Right lobe of liver (tissue), 6 donors: ENCODE data around the gene ARMH2. TPM values are rescaled to one million over a fixed set of nuclear protein-coding genes. Genes with fewer than 3 reads are reported as not detected.
A peak's percentile ranks its signal among the peaks of the same experiment; 100 is the strongest.

Experiments
- ATAC-seq, 4 donors: fragments of 200-7000 bp; cut with Tn5 transposase; one replicate each; pipeline ENCODE4 v1.9.1; 2020; ENCODE audit warnings: mild to moderate bottlenecking in 4 of 4, moderate library complexity in 4 of 4
- DNase-seq, 3 donors: peaks; one replicate each; pipeline ENCODE4 v3.0.0-alpha.2; 2020
- H3K27ac ChIP-seq, 3 donors: fragments of 200-600 bp; one replicate each; pipeline ENCODE4 v1.8.0; 2022
- H3K27me3 ChIP-seq, 2 donors: fragments of 200-600 bp; one replicate each; pipeline ENCODE4 v1.8.0; 2022
- H3K36me3 ChIP-seq, 4 donors: fragments of 200-600 bp; sonication (generic) in 1 of 4; one replicate each; pipeline versions ENCODE4 v1.5.1 to v1.8.0; 2017 to 2022; ENCODE audit warnings: control low read depth in 1 of 4
- H3K4me1 ChIP-seq, 4 donors: fragments of 200-600 bp; sonication (generic) in 1 of 4; one replicate each; pipeline versions ENCODE4 v1.5.1 to v1.8.0; 2017 to 2022; ENCODE audit warnings: control low read depth in 1 of 4
- H3K4me3 ChIP-seq, 3 donors: fragments of 200-600 bp; one replicate each; pipeline ENCODE4 v1.8.0; 2022
- H3K9me3 ChIP-seq, 4 donors: fragments of 200-600 bp; sonication (generic) in 1 of 4; one replicate each; pipeline versions ENCODE4 v1.5.1 to v1.8.0; 2017 to 2022; ENCODE audit warnings: control low read depth in 1 of 4
- CTCF ChIP-seq, 4 donors: fragments of 200-600 bp in 3 of 4; fragments of 450-650 bp in 1 of 4; IDR thresholded peaks; one replicate each; pipeline versions ENCODE4 v1.5.1 to v1.8.0; 2016 to 2022; ENCODE audit warnings: antibody characterized with exemption in 4 of 4, mild to moderate bottlenecking in 2 of 4
- POLR2A ChIP-seq: fragments of 450-650 bp; IDR thresholded peaks from one replicate; pipeline ENCODE4 v1.6.1; 2017; ENCODE audit warnings: antibody characterized with exemption, mild to moderate bottlenecking
- WGBS: methylation state at CpG from one replicate; pipeline ENCODE4 v1.1.6; 2018; ENCODE audit warnings: low coverage, low lambda C conversion rate; ENCODE audit not compliant: insufficient coverage; ENCODE audit errors: missing lambda C conversion rate; 5-methylcytosine and 5-hydroxymethylcytosine counted together
- intact Hi-C, 2 donors: fragments of 100-400 bp; cut with DNase I; formaldehyde crosslinking; loops; one replicate each; pipeline versions ENCODE4 v1.11.2 to v1.14.1; 2022
- total RNA-seq, 6 experiments: library from RNA; depleted of rRNA in 2 of 6; stranded (reverse); fragments of >200 nt in 2 of 6; fragmentation: NEBNext Ultra II Directional in 3 of 6; extraction: Animal tissue kit (Norgen Biotek cat#: 25700) in 3 of 6; gene quantifications; one replicate each; pipeline versions ENCODE4 v1.1.0 to v1.2.4, GENCODE V29; 2016 to 2023
- donor health status: DM: no; HTN: yes; CAD: no.
- donor health status: DM: no; HTN: no; CAD: no.
- donor health status: DM: no; HTN: no; CAD: no.
- donor health status: DM: no; HTN: yes; CAD: no.
- donor health status: DM: no; HTN: yes; CAD: no.

Gene ARMH2
- total RNA-seq, 6 experiments from 2014 or later: not detected

GRCh38 chr6:24829657-24830056 is 30.9 kb upstream of the ARMH2 start:
- Histone ChIP-seq H3K4me3 (no peak overlapping the region), H3K4me1 (no peaks in the 10 kb centered on the region), H3K27me3 (no peaks in the 10 kb centered on the region), H3K36me3 (peaks cover 0 to 5% (median 0%) of the 10 kb centered on the region in 4 donors), H3K27ac (no peak overlapping the region), H3K9me3 (no peaks in the 10 kb centered on the region)
- 72% methylated on average over 3 of the region's 3 CpGs for WGBS
- intact Hi-C loops: no loop called here
- ATAC-seq (no peak), DNase-seq (no peak)
- TF ChIP-seq POLR2A (no peak), CTCF (IDR thresholded peaks at IDR 0.05) (no peak)

- DNase-seq: no peak
- H3K9me3 ChIP-seq: no peaks in the 10 kb centered on the region
- 76% methylated on average over 7 of the region's 8 CpGs for WGBS
- H3K27ac ChIP-seq: no peak overlapping the region
- no peaks in the 10 kb centered on the region for H3K4me1 ChIP-seq
- no peak for TF ChIP-seq CTCF (IDR thresholded peaks at IDR 0.05)
- TF ChIP-seq POLR2A: no peak
- intact Hi-C loops: no loop called here
- ATAC-seq: no peak
- H3K27me3 ChIP-seq: no peaks in the 10 kb centered on the region
- H3K4me3 ChIP-seq: no peak overlapping the region
- H3K36me3 ChIP-seq: peaks cover 0 to 8% (median under 1%) of the 10 kb centered on the region in 4 donors
Observed at GRCh38 chr6:24827970-24828369, 29.3 kb upstream of the ARMH2 start.

GRCh38 chr6:24827162-24827561 is 28.4 kb upstream of the ARMH2 start:
- Histone ChIP-seq H3K4me3 (no peak overlapping the region), H3K4me1 (no peaks in the 10 kb centered on the region), H3K36me3 (peaks cover 0 to 8% (median under 1%) of the 10 kb centered on the region in 4 donors), H3K9me3 (no peaks in the 10 kb centered on the region), H3K27me3 (no peaks in the 10 kb centered on the region), H3K27ac (no peak overlapping the region)
- ATAC-seq (peak in 1 of 4 donors; percentile 46), DNase-seq (no peak)
- no peak for TF ChIP-seq POLR2A
- TF ChIP-seq CTCF (IDR thresholded peaks at IDR 0.05): no peak
- intact Hi-C loops: no loop called here
- 76% methylated on average over 3 of the region's 3 CpGs for WGBS

DNA sequence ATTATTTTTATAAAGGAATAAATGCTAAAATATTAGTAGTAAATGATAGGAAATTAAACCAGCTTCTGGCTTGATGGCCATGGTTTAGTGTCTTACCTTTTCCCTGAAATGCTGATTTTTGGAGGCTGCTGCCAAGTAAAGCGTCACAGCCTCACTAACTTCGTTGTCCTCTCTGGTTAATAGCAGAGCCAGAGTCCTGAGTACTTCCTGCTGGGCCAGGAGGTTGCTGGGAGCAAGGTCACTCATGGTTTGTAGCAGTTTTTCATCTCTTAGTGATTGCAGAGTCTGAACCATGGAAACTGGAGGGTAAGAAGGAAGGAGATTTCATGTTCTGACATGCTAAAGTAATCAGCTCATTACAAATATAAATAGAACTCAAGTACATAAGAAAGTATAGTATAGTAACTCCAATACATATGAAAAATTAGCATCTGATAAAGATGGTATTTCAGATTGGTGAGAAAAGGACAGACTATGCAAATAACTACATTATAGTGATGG is 26.5 kb upstream of the ARMH2 start:
- no peaks in the 10 kb centered on the region for H3K9me3 ChIP-seq
- no peak for DNase-seq
- TF ChIP-seq POLR2A: no peak
- TF ChIP-seq CTCF (IDR thresholded peaks at IDR 0.05): no peak
- ATAC-seq: no peak
- no peaks in the 10 kb centered on the region for H3K27me3 ChIP-seq
- H3K4me1 ChIP-seq: no peaks in the 10 kb centered on the region
- WGBS: 50% methylated on average over 2 of the region's 2 CpGs
- H3K4me3 ChIP-seq: no peak overlapping the region
- intact Hi-C loops: no loop called here
- no peak overlapping the region for H3K27ac ChIP-seq
- peaks cover 0 to 8% (median under 1%) of the 10 kb centered on the region in 4 donors for H3K36me3 ChIP-seq
